SH-SY5Y (cell line): ENCODE results near the gene NOD1.

ENCODE experiments used
- GATA2 ChIP-seq: IDR thresholded peaks from 2 replicates; pipeline ENCODE4 v1.6.1; 2011; ENCODE audit warnings: mild to moderate bottlenecking, low read depth, low read length
- GATA3 ChIP-seq: IDR thresholded peaks from 2 replicates; pipeline ENCODE4 v1.6.1; 2011; ENCODE audit warnings: low read depth, mild to moderate bottlenecking, low read length, moderate library complexity

Gene NOD1

DNA sequence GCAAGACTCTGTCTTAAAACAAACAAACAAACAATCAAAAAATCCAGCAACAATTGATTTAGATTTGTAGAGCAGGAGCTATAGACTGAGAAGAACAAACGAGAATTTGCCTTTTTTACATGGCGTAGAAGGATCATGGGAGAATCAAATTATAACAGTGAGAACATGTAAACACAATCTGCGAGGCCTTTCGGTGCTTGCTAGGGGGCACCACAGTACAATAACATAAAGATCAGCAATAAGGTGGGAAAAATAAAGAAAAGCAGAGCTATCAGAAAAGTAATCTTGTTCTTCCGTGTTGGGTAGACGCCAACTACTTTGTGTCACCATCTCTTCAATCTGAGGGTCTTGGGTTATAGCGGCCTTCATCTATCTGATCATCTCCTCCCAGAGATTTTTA, 82.2 kb downstream of the NOD1 start:
- no peak for TF ChIP-seq GATA3
- TF ChIP-seq GATA2 = no peak

DNA sequence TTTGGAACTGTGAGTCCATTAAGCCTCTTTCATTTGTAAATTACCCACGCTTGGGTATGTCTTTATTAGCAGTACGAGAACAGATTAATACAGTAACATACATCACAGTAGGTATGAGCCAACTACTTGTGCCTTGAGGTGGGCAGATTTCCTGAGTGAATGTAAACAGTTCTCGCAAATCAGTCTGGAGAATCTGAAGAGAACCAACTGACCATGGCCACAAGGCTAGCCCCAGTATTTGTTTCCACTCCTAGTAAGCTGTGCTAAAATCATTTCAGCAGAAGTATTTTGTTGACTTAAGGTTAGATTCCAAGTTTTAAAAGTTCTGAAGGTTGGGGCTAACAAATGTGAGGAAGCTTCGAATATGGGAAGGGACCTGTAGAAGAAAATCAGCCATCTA, 82.9 kb downstream of the NOD1 start:
- TF ChIP-seq GATA2 (no peak), GATA3 (no peak)

DNA sequence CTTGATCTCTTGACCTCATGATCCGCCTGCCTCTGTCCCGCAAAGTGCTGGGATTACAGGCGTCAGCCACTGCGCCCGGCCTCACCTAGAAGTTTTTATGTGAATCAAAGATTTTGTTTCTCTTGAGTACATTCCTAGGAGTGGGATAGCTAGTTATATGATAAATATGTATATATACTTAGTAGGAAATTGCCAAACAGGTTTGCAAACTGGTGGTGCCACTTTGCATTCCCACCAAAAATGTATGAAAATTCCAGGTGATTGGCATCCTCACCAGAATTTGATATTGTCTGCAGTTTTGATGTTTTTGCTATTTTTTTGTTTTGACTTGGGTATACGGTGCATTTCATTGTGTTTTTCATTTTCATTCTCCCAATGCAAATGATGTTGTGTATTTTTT, 86.8 kb downstream of the NOD1 start:
- TF ChIP-seq GATA2 = no peak
- no peak for TF ChIP-seq GATA3

DNA sequence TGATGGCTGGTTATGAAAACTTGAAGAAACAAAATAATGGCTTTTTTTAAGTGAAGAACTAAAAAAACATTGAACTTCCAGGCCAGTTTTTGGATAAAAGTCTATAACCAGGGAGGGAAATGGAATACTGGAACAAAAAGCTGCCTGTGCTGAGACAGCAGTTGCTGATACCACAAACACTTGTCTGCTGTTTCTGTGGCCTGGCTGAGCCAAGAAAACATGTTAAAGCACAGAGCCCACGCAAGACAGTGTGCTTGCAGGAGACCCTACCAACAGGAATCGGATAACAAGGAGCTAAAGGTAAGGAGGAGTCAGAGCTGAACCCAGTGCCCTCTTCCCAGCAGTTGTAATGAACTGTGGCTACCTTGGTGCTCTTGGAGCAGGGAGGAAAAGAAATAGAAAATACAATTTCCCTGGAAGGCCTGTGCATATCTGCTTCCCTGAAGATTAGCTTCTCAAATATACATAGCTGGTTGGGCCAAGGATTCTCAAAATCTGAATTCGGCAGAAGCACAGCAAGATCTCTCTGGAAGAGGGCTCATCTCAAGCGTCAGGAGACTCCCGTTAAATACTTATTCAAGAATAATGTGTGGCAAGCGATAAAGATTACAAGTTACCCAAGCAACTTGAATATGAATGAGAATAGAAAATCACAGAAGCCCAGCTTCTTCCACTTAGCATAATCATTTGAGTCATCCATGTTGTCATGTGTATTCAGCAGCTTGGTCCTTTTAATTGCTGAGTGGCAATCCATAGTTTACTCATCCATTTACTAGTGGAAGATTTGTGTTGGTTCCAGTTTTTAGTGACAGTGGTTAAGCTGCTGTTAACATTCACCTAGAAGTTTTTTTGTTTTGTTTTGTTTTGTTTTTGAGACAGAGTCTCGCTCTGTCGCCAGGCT, 87.6 kb downstream of the NOD1 start:
- TF ChIP-seq GATA2 (no peak), GATA3 (no peak)

DNA sequence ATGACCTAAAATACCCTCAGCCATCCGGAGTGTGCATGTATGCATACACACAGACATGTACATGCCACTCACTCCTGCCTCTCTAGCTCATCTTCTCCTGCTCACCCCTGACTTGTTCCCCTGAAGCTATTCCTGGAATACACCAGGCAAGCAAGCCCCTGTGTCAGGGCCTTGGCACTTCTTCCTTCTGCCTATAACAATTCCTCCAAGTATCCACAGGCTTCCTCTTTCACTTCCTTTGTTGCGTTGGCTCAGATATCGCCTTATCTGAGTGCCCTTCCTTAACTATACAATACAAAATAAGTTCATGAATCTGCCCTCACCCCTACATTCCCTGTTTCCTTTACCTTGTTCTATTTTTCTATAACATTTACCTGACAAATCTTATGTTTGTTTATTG, 88.8 kb downstream of the NOD1 start:
- TF ChIP-seq GATA2 = no peak
- TF ChIP-seq GATA3 = no peak

DNA sequence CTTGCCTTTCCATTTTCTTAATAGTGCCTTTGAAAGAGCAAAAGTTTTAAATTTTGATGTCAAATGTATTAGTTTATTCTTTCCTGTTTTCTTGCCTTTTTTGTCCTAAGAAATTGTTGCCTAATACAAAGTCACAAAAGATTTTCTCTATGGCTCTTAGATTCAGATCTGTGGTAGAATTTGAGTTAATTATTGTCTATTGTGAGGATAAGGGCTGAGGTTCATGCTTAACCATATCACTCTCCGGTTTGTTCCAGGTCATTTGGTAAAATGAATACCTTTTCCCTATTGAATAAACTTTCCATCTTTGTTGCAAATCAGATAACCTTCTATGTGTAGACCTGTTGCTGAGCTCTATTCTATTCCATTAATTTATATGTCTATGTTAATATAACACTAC, 96.0 kb downstream of the NOD1 start:
- TF ChIP-seq GATA2 (no peak), GATA3 (no peak)

DNA sequence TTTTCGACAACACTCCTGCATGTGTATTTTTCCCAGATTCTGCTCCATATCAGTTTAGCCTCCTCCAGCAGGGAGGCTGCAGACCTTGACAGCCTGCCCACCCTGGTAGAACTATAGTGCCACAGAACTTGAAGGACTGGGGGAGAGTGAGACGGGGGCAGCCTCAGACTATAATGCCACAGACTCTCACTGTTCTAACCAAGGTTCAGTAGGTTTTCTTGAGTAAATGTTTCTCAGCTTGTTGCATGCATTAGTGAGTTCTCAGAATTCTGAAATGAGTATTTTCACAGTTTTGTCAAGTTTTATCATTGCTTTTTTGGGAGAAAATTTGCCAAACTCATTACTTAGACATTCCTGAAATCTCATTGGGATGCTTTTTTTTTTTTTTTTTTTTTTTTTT, 98.3 kb downstream of the NOD1 start:
- TF ChIP-seq GATA3 (no peak), GATA2 (no peak)

DNA sequence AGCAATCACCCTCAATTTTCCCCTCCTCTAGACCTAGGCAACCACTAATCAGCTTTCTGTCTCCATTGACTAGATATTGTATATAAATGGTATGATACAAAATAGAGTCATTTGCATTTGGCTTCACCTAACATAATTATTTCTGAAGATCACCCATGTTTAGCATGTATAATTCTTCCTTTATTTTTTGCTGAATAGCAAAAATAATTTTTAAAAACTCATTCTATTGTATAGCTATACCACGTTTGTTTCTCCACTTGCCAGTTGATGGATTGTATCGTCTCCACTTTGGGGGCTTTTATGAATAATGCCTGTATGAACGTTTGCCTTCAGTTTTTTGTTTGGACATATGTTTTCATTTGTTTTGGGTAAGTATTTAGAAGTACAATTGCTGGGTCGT, 98.8 kb downstream of the NOD1 start:
- TF ChIP-seq GATA3 = no peak
- TF ChIP-seq GATA2 = no peak

DNA sequence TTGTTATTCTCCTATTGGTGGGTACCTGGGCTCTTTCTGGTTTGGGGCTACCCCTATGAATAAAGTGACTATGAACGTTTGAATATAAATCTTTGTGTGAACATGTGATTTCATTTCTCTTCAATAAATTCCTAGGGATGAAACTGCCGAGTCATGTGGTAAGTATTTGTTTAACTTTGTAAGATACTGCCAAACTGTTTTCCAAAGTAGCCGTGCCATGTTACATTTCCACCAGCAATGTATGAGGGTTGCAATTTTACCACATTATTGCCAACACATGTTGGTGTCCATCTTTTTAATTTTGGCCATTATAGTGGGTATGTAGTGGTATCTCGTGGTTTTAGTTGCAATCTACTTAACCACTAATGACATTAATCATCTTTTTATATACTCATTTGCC, 99.5 kb downstream of the NOD1 start:
- no peak for TF ChIP-seq GATA3
- no peak for TF ChIP-seq GATA2

DNA sequence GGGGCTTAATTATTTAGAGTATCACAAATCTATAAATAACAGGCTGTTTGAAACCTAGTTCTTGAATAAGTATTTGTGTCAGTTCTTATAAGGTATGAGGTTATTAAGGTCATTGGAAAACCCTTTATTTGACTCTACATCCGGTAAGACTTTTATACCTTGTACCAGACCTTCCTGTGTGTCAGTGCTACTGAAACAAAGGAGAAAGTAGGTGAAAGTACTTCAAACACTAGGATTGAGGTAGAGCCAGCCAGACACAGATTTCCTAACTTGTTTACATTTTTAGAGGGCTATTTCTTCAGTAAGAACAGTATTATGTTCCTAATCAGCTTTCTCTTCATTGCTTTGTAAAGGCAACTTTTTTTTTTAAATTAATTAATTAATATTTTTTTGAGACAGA, 100.3 kb downstream of the NOD1 start:
- no peak for TF ChIP-seq GATA3
- no peak for TF ChIP-seq GATA2
